Stimulated activated effector memory CD8-positive, alpha-beta T cell treated with anti-CD3 and anti-CD28 coated beads, Interleukin-12 subunit alpha, Interleukin-12 subunit beta, amount 100 ng/mL, for 72 hours (primary cell): ENCODE data around the gene TASP1.
"Not testable (repeated sequence)": the region's sequence is repeated elsewhere in the genome, so short reads cannot be mapped to it uniquely, and the experiment has no call there.

Experiments
- ATAC-seq: fragments of 150-1000 bp; cut with Tn5 transposase; 2 replicates; pipeline ENCODE4 v1.10.0; 2021
- DNase-seq, 2 donors: peaks; one replicate each; pipeline ENCODE4 v3.0.0; 2021 to 2022; ENCODE audit warnings: low spot score in 2 of 2
- H3K27ac Mint-ChIP-seq: one replicate; pipeline ENCODE4 v1.8.0; 2022; ENCODE audit warnings: mild to moderate bottlenecking, mixed read lengths
- H3K36me3 Mint-ChIP-seq: one replicate; pipeline ENCODE4 v1.8.0; 2022; ENCODE audit warnings: mild to moderate bottlenecking, mixed read lengths
- H3K4me1 Mint-ChIP-seq: one replicate; pipeline ENCODE4 v1.8.0; 2022; ENCODE audit warnings: mixed read lengths
- H3K4me3 Mint-ChIP-seq: one replicate; pipeline ENCODE4 v1.8.0; 2022; ENCODE audit warnings: mild to moderate bottlenecking, mixed read lengths
- H3K9me3 Mint-ChIP-seq: one replicate; pipeline ENCODE4 v1.8.0; 2022; ENCODE audit warnings: mixed read lengths

Gene TASP1

DNA sequence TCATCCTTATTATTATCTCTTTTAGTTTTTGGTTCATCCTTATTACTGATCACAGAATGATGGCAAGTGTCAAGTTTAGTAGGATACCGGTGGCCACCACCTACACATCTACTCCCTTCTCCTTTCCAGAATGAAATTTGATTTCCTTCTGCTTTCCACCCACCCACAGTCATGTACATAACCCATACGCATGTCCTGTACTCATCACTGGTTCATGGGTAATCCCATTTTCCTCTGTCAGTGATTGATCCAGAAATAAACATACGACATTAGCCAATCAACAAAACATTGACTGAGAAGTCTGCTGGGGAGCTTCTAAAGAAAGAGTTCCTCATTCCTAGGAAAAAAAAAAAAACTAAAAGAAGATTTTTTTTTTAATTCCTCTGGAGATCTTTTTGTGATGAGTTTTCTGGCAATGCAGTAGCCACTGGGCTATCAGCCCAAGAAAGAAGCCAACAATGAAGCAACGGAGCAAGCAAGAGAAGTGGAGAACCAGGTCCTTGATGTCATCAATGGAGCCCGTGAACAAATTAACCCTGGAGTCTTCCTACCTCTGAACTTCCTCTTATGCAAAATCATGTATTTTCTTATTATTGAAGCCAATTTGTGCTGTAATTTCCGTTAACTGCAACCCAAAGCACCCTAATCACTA is 127.8 kb downstream of the TASP1 start:
- Mint-ChIP-seq H3K4me1 (no peaks in the 10 kb centered on the region), H3K36me3 (no peaks in the 10 kb centered on the region), H3K4me3 (no peak overlapping the region), H3K9me3 (peaks cover 21% of the 10 kb centered on the region), H3K27ac (no peak overlapping the region)
- ATAC-seq = no peak
- DNase-seq = no peak

DNA sequence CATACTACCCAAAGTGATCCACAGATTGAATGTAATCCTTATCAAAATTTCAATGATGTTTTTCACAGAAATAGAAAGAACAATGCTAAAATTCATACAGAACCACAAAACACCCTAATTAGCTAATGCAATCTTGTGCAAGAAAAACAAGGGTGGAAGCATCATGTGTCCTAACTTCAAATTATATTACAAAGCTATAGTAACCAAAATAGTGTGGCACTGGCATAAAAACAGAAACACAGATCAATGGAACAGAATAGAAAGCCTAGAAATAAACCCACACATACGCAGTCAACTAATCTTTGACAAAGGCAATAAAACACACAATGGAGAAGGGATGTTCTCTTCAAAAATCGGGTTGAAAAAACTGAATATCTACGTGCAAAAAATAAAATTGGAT is 131.1 kb downstream of the TASP1 start:
- no peak overlapping the region for H3K27ac Mint-ChIP-seq
- ATAC-seq = no peak
- no peaks in the 10 kb centered on the region for H3K4me1 Mint-ChIP-seq
- no peaks in the 10 kb centered on the region for H3K36me3 Mint-ChIP-seq
- no peak for DNase-seq
- no peak overlapping the region for H3K4me3 Mint-ChIP-seq
- peaks cover 38% of the 10 kb centered on the region for H3K9me3 Mint-ChIP-seq

DNA sequence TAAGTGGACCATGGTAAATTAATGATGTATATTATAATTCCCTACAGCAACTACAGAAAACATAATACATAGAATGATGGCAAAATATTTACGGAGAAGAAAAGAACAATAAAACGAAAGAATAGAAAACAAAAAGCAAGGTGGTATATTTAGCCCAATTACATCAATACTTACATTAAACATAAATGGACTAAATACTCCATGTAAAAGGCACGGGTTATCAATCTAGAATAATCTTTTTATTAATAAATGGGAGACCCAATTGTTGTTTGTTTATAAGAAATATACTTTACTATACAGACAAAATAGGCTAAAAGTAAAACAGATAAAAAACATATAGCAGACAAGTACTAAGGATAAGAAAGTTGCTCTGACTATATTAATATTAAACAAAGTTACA is 137.2 kb downstream of the TASP1 start:
- ATAC-seq = no peak

DNA sequence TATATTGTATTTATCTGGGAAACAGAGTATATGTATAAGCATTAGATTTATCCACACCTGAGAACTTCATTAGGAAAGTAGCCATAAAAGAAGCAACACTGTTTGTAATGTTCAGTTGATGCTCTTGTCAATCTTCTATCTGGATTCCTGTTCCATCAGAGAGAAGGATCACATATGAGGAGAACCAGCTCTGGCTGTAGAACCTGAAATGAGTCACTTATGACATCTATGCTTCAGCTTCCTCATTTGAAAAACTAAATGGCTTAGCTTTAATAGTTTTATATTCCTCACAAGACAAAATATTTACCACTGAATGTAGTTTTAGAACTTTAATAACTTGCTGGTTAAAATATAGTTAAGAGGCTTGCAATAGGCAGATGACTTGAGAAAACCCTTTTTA is 144.7 kb downstream of the TASP1 start:
- peaks cover 5% of the 10 kb centered on the region for H3K36me3 Mint-ChIP-seq
- H3K27ac Mint-ChIP-seq = no peak overlapping the region
- no peaks in the 10 kb centered on the region for H3K4me1 Mint-ChIP-seq
- DNase-seq (no peak), ATAC-seq (no peak)
- H3K9me3 Mint-ChIP-seq = peaks cover 3% of the 10 kb centered on the region
- no peak overlapping the region for H3K4me3 Mint-ChIP-seq

More for the DNA sequence above, 137.2 kb downstream of the TASP1 start:
- H3K4me3 Mint-ChIP-seq = no peak overlapping the region
- H3K36me3 Mint-ChIP-seq = peaks cover 8% of the 10 kb centered on the region
- H3K4me1 Mint-ChIP-seq = no peaks in the 10 kb centered on the region
- peaks cover 42% of the 10 kb centered on the region for H3K9me3 Mint-ChIP-seq
- DNase-seq = no peak
- H3K27ac Mint-ChIP-seq = no peak overlapping the region

DNA sequence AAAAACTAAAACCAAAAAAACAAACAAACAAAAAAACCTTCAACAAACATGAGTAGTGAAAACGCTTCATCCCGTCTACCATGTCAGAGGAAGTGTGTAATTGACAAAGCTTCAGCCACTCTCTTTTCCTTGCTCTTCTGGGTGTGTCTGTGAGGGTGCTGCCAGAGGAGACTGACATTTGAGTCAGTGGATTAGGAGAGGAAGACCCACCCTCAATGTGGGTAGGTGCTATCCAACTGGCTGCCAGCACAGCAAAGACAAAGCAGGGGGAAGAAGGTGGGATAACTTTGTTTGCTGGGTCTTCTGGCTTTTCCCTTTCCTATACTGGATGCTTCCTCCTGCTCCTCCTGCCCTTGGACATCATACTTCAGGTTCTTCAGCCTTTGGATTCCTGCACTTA is 145.6 kb downstream of the TASP1 start:
- DNase-seq (no peak), ATAC-seq (no peak)
- Mint-ChIP-seq H3K27ac (no peak overlapping the region), H3K4me3 (no peak overlapping the region), H3K4me1 (no peaks in the 10 kb centered on the region), H3K9me3 (peaks cover 3% of the 10 kb centered on the region), H3K36me3 (no peaks in the 10 kb centered on the region)

DNA sequence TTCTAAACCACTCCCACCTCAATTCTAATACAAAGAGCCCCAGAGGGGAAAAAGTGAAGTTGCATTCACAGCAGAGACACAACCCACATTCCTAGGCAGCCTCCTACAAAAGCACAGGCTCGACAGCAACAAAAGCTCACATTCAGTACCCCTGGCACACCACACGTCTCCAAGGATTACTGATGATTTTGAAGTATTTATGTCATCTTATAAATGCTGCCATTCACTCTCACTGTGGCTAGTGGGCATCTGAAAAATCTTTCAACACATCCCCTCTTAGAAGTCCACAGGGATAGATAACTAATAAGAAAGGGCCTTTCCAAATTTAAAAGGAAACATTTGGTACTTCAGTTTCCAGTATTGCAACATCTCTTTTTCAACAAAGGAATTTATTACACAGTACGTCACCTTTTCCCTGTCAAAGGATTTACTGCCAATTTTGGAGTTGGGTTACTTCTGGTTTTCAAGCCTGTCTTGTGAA is 146.7 kb downstream of the TASP1 start:
- ATAC-seq (no peak), DNase-seq (no peak)
- H3K27ac Mint-ChIP-seq = no peak overlapping the region
- H3K4me1 Mint-ChIP-seq = no peaks in the 10 kb centered on the region
- H3K9me3 Mint-ChIP-seq = no peaks in the 10 kb centered on the region
- no peaks in the 10 kb centered on the region for H3K36me3 Mint-ChIP-seq
- no peak overlapping the region for H3K4me3 Mint-ChIP-seq

DNA sequence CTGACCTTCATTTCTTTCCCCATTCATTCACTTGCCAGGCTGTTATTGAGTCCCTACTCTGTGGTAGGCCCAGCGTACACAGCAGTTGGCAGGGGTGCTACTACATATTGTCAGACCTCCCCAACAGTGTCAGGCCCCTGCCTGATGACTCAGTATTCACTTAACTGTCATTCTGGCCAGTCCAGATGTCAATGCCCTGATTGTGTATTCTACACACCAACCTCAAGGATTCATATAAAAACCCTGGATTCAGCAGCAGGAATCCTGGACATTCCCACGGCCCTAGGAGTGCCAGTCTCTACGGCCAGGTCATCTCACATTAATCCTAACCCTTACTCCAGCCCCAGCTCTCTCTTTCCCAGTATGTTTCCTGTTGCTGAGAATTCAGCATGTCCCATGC is 151.5 kb downstream of the TASP1 start:
- Mint-ChIP-seq H3K4me1 (no peaks in the 10 kb centered on the region), H3K9me3 (peaks cover 3% of the 10 kb centered on the region), H3K27ac (no peak overlapping the region), H3K36me3 (peaks cover 6% of the 10 kb centered on the region), H3K4me3 (no peak overlapping the region)
- ATAC-seq = no peak
- no peak for DNase-seq

DNA sequence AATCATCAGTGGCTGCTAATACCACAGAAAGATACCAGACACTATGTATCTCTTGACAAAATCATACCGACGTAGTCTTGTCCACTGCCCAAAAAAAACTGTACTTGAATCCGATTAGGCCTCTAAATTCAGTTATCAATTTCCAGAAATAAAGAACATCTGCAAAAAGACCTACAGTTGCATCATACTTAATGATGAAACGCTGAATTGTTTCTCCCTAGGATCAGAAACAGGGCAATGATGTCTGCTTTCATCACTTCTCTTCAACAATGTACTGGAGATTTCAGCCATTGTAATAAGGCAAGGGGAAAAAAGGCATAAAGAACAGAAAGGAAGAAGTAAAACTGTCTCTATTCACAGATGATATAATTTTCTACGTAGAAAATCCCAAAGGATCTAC is 152.0 kb downstream of the TASP1 start:
- H3K27ac Mint-ChIP-seq = no peak overlapping the region
- no peak overlapping the region for H3K4me3 Mint-ChIP-seq
- no peak for DNase-seq
- peaks cover 11% of the 10 kb centered on the region for H3K36me3 Mint-ChIP-seq
- H3K4me1 Mint-ChIP-seq = no peaks in the 10 kb centered on the region
- peaks cover 3% of the 10 kb centered on the region for H3K9me3 Mint-ChIP-seq
- no peak for ATAC-seq

DNA sequence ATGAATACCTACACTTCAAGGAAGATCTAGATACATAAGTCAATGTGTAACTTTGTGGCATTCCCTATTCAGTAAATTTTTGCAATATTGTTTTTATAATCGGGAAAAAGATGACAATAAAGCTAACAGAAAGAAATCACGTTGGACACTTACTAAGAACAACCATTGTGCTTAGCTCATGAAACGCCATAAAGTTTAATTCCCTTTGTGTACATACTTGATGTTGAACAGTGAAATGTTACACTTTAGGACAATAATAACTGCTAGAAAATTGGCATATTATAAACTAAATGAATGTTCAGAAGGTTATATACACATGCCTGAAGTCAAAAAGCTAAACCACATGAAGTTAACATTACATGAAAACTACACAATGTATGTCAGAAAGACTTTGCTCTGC is 153.2 kb downstream of the TASP1 start:
- DNase-seq (no peak), ATAC-seq (no peak)
- H3K4me1 Mint-ChIP-seq = no peaks in the 10 kb centered on the region
- H3K27ac Mint-ChIP-seq = no peak overlapping the region
- H3K9me3 Mint-ChIP-seq = peaks cover 8% of the 10 kb centered on the region
- H3K4me3 Mint-ChIP-seq = no peak overlapping the region
- H3K36me3 Mint-ChIP-seq = peaks cover 21% of the 10 kb centered on the region

DNA sequence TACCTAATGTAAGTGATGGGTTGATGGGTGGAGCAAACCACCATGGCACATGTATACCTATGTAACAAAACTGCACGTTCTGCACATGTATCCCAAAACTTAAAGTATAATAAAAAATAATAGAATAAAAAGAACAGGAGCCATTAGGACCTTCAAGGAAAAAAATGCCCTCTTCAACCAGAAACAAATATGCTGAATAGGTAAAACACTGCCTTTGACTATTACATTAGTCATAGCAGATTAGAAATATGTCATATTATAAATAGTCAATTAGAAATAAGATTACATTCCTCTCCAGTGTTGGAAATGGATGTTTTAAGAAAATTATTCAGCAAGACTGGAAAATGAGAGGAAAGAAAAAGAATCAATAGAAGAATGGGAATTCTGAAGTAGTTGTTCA is 153.7 kb downstream of the TASP1 start:
- not testable (repeated sequence) for H3K4me1 Mint-ChIP-seq, H3K27ac Mint-ChIP-seq, H3K9me3 Mint-ChIP-seq, ATAC-seq, H3K4me3 Mint-ChIP-seq, DNase-seq
- H3K36me3 Mint-ChIP-seq = peaks cover 21% of the 10 kb centered on the region

DNA sequence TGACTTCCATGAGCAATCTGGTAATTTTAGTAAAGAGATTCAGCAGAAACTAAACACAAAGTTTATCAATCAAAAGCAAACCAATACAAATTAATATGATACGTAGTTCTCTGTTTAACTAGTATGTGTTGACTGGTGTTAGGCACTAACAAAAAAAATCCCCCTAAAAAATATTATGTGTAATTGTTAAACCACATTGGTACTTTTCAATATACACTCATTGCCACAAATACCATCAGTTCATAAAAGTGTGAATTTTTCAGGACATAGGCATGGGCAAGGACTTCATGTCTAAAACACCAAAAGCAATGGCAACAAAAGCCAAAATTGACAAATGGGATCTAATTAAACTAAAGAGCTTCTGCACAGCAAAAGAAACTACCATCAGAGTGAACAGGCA is 155.3 kb downstream of the TASP1 start:
- H3K4me3 Mint-ChIP-seq, ATAC-seq, H3K4me1 Mint-ChIP-seq, H3K27ac Mint-ChIP-seq, H3K9me3 Mint-ChIP-seq, DNase-seq: not testable (repeated sequence)
- peaks cover 21% of the 10 kb centered on the region for H3K36me3 Mint-ChIP-seq

DNA sequence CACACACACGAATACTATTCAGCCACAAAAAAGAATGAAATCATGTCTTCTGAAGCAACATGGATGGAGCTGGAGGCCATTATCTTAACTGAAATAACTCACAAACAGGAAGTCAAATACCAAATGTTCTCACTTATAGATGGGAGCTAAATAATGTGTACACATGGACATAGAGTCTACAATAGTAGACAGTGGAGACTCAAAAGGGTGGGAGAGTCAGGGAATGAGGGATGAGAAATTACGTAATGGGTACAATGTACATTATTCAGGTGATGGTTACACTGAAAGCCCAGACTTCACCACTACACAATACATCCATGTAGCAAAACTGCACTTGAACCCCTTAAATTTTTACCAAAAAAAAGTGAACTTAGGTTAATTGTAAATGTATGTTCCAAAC is 160.4 kb downstream of the TASP1 start:
- Mint-ChIP-seq H3K4me1 (no peaks in the 10 kb centered on the region), H3K9me3 (peaks cover 11% of the 10 kb centered on the region), H3K4me3 (no peak overlapping the region), H3K36me3 (peaks cover 21% of the 10 kb centered on the region), H3K27ac (no peak overlapping the region)
- DNase-seq (no peak), ATAC-seq (no peak)

DNA sequence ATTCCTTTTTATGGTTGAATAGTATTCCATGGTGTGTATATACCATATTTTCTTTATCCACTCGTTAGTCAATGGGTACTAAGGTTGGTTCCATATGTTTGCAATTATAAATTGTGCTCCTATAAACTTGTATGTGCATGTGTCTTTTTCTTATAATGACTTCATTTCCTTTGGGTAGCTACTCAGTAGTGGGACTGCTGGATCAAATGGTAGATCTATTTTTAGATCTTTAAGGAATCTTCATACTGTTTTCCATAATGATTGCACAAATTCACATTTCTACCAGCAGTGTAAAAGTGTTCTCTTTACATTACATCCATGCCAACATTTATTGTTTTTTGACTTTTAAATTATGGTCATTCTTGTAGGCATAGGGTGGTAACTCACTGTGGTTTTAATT is 164.3 kb downstream of the TASP1 start:
- no peaks in the 10 kb centered on the region for H3K36me3 Mint-ChIP-seq
- H3K4me1 Mint-ChIP-seq = no peaks in the 10 kb centered on the region
- no peak overlapping the region for H3K4me3 Mint-ChIP-seq
- no peak for ATAC-seq
- peaks cover 7% of the 10 kb centered on the region for H3K9me3 Mint-ChIP-seq
- no peak for DNase-seq
- no peak overlapping the region for H3K27ac Mint-ChIP-seq

DNA sequence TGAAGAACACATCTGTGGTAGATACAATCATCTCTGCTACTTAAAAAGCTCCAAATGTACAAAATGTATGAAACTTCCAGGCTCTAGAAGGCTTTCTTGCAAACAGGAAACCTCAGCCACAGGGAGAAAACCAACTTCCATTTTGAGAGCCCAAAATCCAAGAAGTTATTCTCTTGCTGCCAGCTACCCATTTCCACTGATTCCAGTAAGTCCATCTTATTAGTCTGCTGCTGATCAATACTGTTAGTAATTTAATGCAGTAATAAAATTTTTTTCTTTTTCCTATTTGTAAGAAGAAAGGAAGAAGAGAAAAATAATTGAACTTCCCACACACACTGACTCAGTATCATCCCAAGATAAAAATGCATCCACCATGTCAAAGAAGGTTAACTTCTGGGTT is 169.5 kb downstream of the TASP1 start:
- Mint-ChIP-seq H3K4me3 (no peak overlapping the region), H3K4me1 (no peaks in the 10 kb centered on the region), H3K27ac (no peak overlapping the region), H3K9me3 (peaks cover 7% of the 10 kb centered on the region), H3K36me3 (no peaks in the 10 kb centered on the region)
- DNase-seq (no peak), ATAC-seq (no peak)

DNA sequence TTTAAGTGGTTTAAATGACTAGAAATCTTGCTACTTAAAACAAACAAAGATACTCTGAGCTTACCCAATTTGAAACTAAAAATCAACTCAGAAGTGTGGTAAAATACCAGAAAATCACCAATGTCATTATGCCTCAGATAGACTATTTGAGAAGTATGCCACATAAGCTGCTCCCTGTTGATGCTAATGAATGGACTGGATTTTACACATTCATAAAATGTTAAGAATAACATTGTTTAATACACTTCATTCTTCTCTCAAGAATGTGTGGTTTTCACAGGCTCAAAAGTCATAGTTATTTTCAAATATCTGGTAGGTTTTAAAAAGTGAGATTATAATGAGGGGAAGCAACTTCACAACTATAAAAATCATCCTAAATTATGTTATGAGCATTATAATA is 170.6 kb downstream of the TASP1 start:
- Mint-ChIP-seq H3K27ac (no peak overlapping the region), H3K9me3 (peaks cover 3% of the 10 kb centered on the region), H3K36me3 (no peaks in the 10 kb centered on the region), H3K4me3 (no peak overlapping the region), H3K4me1 (no peaks in the 10 kb centered on the region)
- DNase-seq = no peak
- ATAC-seq = no peak

DNA sequence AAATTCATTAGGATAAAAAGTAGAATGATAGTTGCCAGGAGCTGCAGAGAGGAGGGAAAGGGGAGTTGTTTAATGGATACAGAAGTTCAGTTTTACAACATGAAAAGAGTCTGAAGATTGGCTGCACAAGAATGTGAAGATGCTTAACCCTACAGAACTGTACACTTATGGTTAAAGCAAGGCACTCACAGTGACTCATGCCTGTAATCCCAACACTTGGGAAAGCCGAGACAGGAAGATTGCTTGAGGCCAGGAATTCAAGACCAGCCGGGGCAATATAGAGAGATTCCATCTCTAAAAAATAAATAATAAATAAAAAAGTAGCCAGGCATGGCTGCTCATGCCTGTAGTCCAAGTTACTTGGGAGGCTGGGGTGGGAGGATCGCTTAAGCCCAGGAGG is 174.0 kb downstream of the TASP1 start:
- Mint-ChIP-seq H3K27ac (no peak overlapping the region), H3K4me3 (no peak overlapping the region), H3K36me3 (no peaks in the 10 kb centered on the region), H3K9me3 (no peaks in the 10 kb centered on the region), H3K4me1 (no peaks in the 10 kb centered on the region)
- DNase-seq = no peak
- no peak for ATAC-seq
